ENCODE measurements around the gene CCDC157. TPM values are rescaled to one million over a fixed set of nuclear protein-coding genes. Genes with fewer than 3 reads are reported as not detected.

Gene CCDC157
- total RNA-seq, 1 experiment from 2014 or later: 4.9 TPM

GRCh38 chr22:30414525-30415047 is 57.8 kb downstream of the CCDC157 start:
- Mint-ChIP-seq H3K4me3 (ENCODE audit: unreplicated experiment) (no peak overlapping the region), H3K27me3 (ENCODE audit: insufficient read depth, unreplicated experiment) (no peaks in the 10 kb centered on the region), H3K4me1 (ENCODE audit: low read depth, unreplicated experiment) (peaks cover 6% of the 10 kb centered on the region), H3K36me3 (ENCODE audit: insufficient read depth, unreplicated experiment) (peaks cover 13% of the 10 kb centered on the region), H3K9me3 (ENCODE audit: unreplicated experiment) (no peaks in the 10 kb centered on the region), H3K27ac (ENCODE audit: unreplicated experiment) (no peak overlapping the region)
- intact Hi-C loops (cut with micrococcal nuclease; ENCODE audit: unreplicated experiment): no loop called here
- ChIA-PET CTCF (no interaction called here), POLR2A (interaction anchor here (1.8 kb wide), 1 partner anchor 9 kb away, joined by 8 read pairs; no protein-coding TSS in a partner anchor)
- no peaks in the 10 kb centered on the region for H3K27me3 ChIP-seq (replicated peaks; ENCODE audit: control insufficient read depth, insufficient read depth, low read length)
- no TSS peak for BruUV-seq (replicated peaks)
- peaks cover 37% of the 10 kb centered on the region for H3K4me1 ChIP-seq
- H3K9me3 ChIP-seq: no peaks in the 10 kb centered on the region
- DNase-seq: no peak
- TF ChIP-seq CTCF (IDR thresholded peaks at IDR 0.05; ENCODE audit: insufficient read depth in 1 of 2, low read depth in 1 of 2, low read length in 1 of 2, severe bottlenecking in 1 of 2, unreplicated experiment in 1 of 2): no peak
- H3K36me3 ChIP-seq (ENCODE audit: control insufficient read depth, insufficient read depth, low read length): no peaks in the 10 kb centered on the region
- no peak overlapping the region for H3K4me3 ChIP-seq (ENCODE audit: low read depth, low read length)

- Mint-ChIP-seq H3K4me1 (ENCODE audit: low read depth, unreplicated experiment) (peaks cover 16% of the 10 kb centered on the region), H3K4me3 (ENCODE audit: unreplicated experiment) (no peak overlapping the region), H3K9me3 (ENCODE audit: unreplicated experiment) (no peaks in the 10 kb centered on the region), H3K27me3 (ENCODE audit: insufficient read depth, unreplicated experiment) (no peaks in the 10 kb centered on the region), H3K27ac (ENCODE audit: unreplicated experiment) (peak overlapping the region; percentile 58), H3K36me3 (ENCODE audit: insufficient read depth, unreplicated experiment) (peaks cover 18% of the 10 kb centered on the region)
- H3K27me3 ChIP-seq (replicated peaks; ENCODE audit: control insufficient read depth, insufficient read depth, low read length): no peaks in the 10 kb centered on the region
- peaks cover 52% of the 10 kb centered on the region for H3K4me1 ChIP-seq
- ChIA-PET CTCF (no interaction called here), POLR2A (no interaction called here)
- H3K36me3 ChIP-seq (ENCODE audit: control insufficient read depth, insufficient read depth, low read length): peaks cover 1% of the 10 kb centered on the region; the same call in 1 of the 2 replicates
- no peak for TF ChIP-seq CTCF (IDR thresholded peaks at IDR 0.05; ENCODE audit: insufficient read depth in 1 of 2, low read depth in 1 of 2, low read length in 1 of 2, severe bottlenecking in 1 of 2, unreplicated experiment in 1 of 2)
- no peak overlapping the region for H3K4me3 ChIP-seq (ENCODE audit: low read depth, low read length)
- no TSS peak for BruUV-seq (replicated peaks)
- intact Hi-C loops (cut with micrococcal nuclease; ENCODE audit: unreplicated experiment): no loop called here
- H3K9me3 ChIP-seq: no peaks in the 10 kb centered on the region
- DNase-seq: no peak
Measured at GRCh38 chr22:30416403-30416802, 59.6 kb downstream of the CCDC157 start.

GRCh38 chr22:30416837-30417236 is 60.0 kb downstream of the CCDC157 start:
- no TSS peak for BruUV-seq (replicated peaks)
- Mint-ChIP-seq H3K27ac (ENCODE audit: unreplicated experiment) (peak overlapping the region; percentile 58), H3K9me3 (ENCODE audit: unreplicated experiment) (no peaks in the 10 kb centered on the region), H3K4me1 (ENCODE audit: low read depth, unreplicated experiment) (peaks cover 20% of the 10 kb centered on the region), H3K36me3 (ENCODE audit: insufficient read depth, unreplicated experiment) (peaks cover 18% of the 10 kb centered on the region), H3K4me3 (ENCODE audit: unreplicated experiment) (no peak overlapping the region), H3K27me3 (ENCODE audit: insufficient read depth, unreplicated experiment) (no peaks in the 10 kb centered on the region)
- Histone ChIP-seq H3K9me3 (no peaks in the 10 kb centered on the region), H3K4me3 (ENCODE audit: low read depth, low read length) (no peak overlapping the region), H3K27me3 (replicated peaks; ENCODE audit: control insufficient read depth, insufficient read depth, low read length) (no peaks in the 10 kb centered on the region), H3K4me1 (peaks cover 56% of the 10 kb centered on the region), H3K36me3 (ENCODE audit: control insufficient read depth, insufficient read depth, low read length) (peaks cover 1% of the 10 kb centered on the region; the same call in 1 of the 2 replicates)
- intact Hi-C loops (cut with micrococcal nuclease; ENCODE audit: unreplicated experiment): no loop called here
- DNase-seq: no peak
- POLR2A ChIA-PET: no interaction called here
- TF ChIP-seq CTCF (IDR thresholded peaks at IDR 0.05; ENCODE audit: insufficient read depth in 1 of 2, low read depth in 1 of 2, low read length in 1 of 2, severe bottlenecking in 1 of 2, unreplicated experiment in 1 of 2): no peak
- CTCF ChIA-PET: no interaction called here

Data from Caco-2 (cell line).